Measurements from ENCODE around the gene C11orf21. TPM values are rescaled to one million over a fixed set of nuclear protein-coding genes. Genes with fewer than 3 reads are reported as not detected.

The C11orf21 gene
- total RNA-seq, 2 experiments from 2014 or later, result 0.47 to 2.5 TPM

DNA sequence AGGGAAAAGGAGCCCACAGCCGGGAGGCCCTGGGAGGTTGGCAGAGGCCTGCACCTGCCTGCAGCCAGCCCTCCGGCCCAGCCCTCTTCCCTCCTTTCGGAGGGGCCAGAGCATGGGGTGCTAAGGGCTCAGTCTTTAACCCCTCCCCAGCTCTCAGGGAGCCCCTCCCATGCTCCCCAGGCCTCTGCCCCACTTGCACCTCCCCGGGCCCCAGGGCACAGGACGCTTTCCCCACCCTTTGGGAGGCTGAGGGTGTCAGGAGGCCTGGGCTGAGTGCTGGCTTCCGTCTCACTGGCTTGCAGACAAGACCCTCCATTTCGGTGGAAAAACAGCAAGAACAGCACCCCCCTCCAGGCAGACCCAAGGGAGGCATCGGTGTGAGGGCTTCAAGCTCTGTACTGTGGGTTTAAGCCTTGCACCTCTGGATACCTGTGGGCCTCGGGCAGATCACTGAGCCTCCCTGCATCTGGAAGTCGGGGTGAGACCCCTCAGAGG, 38.6 kb downstream of the C11orf21 start:
- H3K4me3 ChIP-seq (ENCODE audit: low read depth, low read length, poor library complexity, severe bottlenecking), result no peak overlapping the region
- CTCF ChIA-PET (ENCODE audit: unreplicated experiment), result no interaction called here
- H3K36me3 ChIP-seq (ENCODE audit: insufficient read depth, low read length), result no peaks in the 10 kb centered on the region
- POLR2A ChIA-PET, result no interaction called here
- no peak overlapping the region for H3K4me2 ChIP-seq (ENCODE audit: low read length)
- no peaks in the 10 kb centered on the region for H3K79me2 ChIP-seq (ENCODE audit: insufficient read depth, low read depth, low read length)
- no peak overlapping the region for H2AFZ ChIP-seq (ENCODE audit: low read length)
- intact Hi-C loops (cut with micrococcal nuclease; ENCODE audit: unreplicated experiment), result no loop called here
- no peak overlapping the region for H3K27ac ChIP-seq (ENCODE audit: low read depth, low read length, poor library complexity, severe bottlenecking)
- H3K4me1 ChIP-seq (ENCODE audit: insufficient read depth, low read length, poor library complexity, severe bottlenecking), result peaks cover 11% of the 10 kb centered on the region
- no peak for DNase-seq (ENCODE audit: low spot score)
- no TSS peak for BruUV-seq (replicated peaks)
- H4K20me1 ChIP-seq (ENCODE audit: insufficient read depth, low read length), result no peaks in the 10 kb centered on the region
- no peaks in the 10 kb centered on the region for H3K9me3 ChIP-seq (ENCODE audit: low read length)
- no peaks in the 10 kb centered on the region for H3K9me2 ChIP-seq (ENCODE audit: insufficient read depth, low read length)
- TF ChIP-seq EZH2phosphoT487 (IDR thresholded peaks at IDR 0.05; ENCODE audit: borderline replicate concordance, low read depth, low read length), result no peak
- TF ChIP-seq, protein P1, sequence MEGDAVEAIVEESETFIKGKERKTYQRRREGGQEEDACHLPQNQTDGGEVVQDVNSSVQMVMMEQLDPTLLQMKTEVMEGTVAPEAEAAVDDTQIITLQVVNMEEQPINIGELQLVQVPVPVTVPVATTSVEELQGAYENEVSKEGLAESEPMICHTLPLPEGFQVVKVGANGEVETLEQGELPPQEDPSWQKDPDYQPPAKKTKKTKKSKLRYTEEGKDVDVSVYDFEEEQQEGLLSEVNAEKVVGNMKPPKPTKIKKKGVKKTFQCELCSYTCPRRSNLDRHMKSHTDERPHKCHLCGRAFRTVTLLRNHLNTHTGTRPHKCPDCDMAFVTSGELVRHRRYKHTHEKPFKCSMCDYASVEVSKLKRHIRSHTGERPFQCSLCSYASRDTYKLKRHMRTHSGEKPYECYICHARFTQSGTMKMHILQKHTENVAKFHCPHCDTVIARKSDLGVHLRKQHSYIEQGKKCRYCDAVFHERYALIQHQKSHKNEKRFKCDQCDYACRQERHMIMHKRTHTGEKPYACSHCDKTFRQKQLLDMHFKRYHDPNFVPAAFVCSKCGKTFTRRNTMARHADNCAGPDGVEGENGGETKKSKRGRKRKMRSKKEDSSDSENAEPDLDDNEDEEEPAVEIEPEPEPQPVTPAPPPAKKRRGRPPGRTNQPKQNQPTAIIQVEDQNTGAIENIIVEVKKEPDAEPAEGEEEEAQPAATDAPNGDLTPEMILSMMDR (conservative IDR thresholded peaks at IDR 0.05; ENCODE audit: low read length), result no peak

DNA sequence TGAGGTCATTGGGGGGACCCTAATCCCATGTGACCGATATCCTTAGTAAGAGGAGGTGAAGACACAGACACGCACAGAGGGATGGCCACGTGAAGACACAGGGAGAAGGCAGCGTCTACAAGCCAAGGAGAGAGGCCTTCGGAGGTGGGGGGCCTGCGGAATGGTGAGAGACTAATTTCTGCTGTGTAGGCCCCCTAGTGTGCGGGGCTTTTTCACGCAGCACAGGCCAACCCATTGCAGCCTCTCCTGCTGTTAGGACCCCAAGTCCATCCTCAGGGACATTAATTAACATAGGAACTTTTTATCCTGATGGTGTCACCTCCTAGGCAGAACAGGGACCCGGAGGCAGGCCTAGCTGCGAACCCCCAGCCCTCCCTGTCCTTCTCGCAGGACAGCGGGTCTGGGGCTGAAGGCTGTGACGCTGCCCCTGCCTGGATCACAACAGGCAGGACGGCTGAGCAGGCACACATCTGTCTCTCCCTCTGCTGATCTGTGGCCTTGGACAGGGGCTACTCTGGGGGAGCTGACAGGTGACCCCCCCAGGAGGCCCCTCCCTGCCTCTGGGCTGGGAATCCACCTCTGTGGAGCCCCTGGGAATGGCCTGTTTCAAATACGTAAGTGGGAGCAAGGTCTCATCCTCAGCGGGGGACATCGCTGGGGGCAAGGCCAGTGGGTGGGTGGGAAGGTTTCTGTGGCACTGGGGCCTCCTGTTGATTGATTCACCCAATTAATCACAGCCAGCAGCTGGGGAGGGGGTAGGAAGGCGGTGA, 39.2 kb downstream of the C11orf21 start:
- CTCF ChIA-PET (ENCODE audit: unreplicated experiment), result no interaction called here
- no TSS peak for BruUV-seq (replicated peaks)
- H3K4me3 ChIP-seq (ENCODE audit: low read depth, low read length, poor library complexity, severe bottlenecking), result no peak overlapping the region
- peaks cover 11% of the 10 kb centered on the region for H3K4me1 ChIP-seq (ENCODE audit: insufficient read depth, low read length, poor library complexity, severe bottlenecking)
- no peaks in the 10 kb centered on the region for H3K9me3 ChIP-seq (ENCODE audit: low read length)
- H3K79me2 ChIP-seq (ENCODE audit: insufficient read depth, low read depth, low read length), result no peaks in the 10 kb centered on the region
- H3K27ac ChIP-seq (ENCODE audit: low read depth, low read length, poor library complexity, severe bottlenecking), result no peak overlapping the region
- H2AFZ ChIP-seq (ENCODE audit: low read length), result no peak overlapping the region
- no peaks in the 10 kb centered on the region for H4K20me1 ChIP-seq (ENCODE audit: insufficient read depth, low read length)
- no peak overlapping the region for H3K4me2 ChIP-seq (ENCODE audit: low read length)
- no peak for TF ChIP-seq EZH2phosphoT487 (IDR thresholded peaks at IDR 0.05; ENCODE audit: borderline replicate concordance, low read depth, low read length)
- TF ChIP-seq, protein P1 (conservative IDR thresholded peaks at IDR 0.05; ENCODE audit: low read length), result no peak
- DNase-seq (ENCODE audit: low spot score), result no peak
- POLR2A ChIA-PET, result no interaction called here
- no peaks in the 10 kb centered on the region for H3K9me2 ChIP-seq (ENCODE audit: insufficient read depth, low read length)
- H3K36me3 ChIP-seq (ENCODE audit: insufficient read depth, low read length), result no peaks in the 10 kb centered on the region
- intact Hi-C loops (cut with micrococcal nuclease; ENCODE audit: unreplicated experiment), result no loop called here

All from OCI-LY7 (cell line).